ENCODE results near the gene IGF1R. TPM values are rescaled to one million over a fixed set of nuclear protein-coding genes. Genes with fewer than 3 reads are reported as not detected.

IGF1R gene
- total RNA-seq, 1 donor from 2014 or later = 23.5 TPM

DNA sequence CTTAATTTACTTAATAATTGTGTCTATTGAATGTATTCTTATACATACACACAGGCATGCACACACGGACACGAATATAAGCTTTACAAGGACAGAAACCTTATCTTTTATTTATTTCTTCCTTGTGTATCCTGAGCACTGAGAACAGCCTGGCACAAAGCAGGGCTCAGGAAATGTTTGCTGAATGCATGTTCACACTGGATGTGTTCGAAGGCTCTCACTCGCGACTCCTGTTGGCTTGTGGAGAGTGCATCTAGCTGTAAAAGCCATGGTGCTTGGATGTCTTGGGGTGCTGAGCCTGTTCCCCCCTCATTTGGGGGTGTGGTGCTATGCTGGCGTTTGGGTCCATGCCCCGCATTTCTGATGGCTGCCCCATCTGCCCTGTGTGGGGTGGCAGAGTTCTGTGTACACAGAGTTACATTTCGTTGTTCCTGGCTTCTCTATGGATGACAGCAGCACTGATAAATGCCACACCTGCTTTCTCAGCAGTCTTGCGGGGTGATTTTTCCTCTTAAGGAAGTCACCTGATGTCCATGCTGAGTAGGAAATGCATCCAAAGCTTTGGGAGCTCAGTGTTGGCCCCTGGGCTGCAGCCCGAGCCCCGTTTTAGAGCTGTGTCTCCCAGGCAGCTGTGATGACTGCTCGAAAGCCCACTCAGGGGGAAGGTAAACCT, 148.5 kb downstream of the IGF1R start:
- Histone ChIP-seq H4K20me1 (ENCODE audit: low read depth) (peaks cover 100% of the 10 kb centered on the region), H3K36me3 (no peaks in the 10 kb centered on the region), H3K4me3 (no peak overlapping the region), H3K4me1 (peaks cover 50% of the 10 kb centered on the region), H3K27me3 (no peaks in the 10 kb centered on the region), H3F3A (ENCODE audit: low read depth) (peaks cover 33% of the 10 kb centered on the region), H3K4me2 (no peak overlapping the region), H3K79me2 (ENCODE audit: low read depth) (peaks cover 89% of the 10 kb centered on the region), H2AFZ (replicated peaks) (no peak overlapping the region), H3K9ac (no peak overlapping the region), H3K9me3 (ENCODE audit: low read depth) (no peaks in the 10 kb centered on the region), H3K27ac (no peak overlapping the region)
- Mint-ChIP-seq H3K4me3 (no peak overlapping the region), H3K27ac (no peak overlapping the region), H3K9me3 (no peaks in the 10 kb centered on the region), H3K4me1 (peaks cover 86% of the 10 kb centered on the region), H3K36me3 (no peaks in the 10 kb centered on the region), H3K27me3 (ENCODE audit: insufficient read depth, low read depth) (peaks cover 7% of the 10 kb centered on the region)
- DNase-seq (ENCODE audit: low spot score) = no peak
- TF ChIP-seq EZH2phosphoT487 (IDR thresholded peaks at IDR 0.05) (no peak), EZH2 (IDR thresholded peaks at IDR 0.05) (no peak)
- TF ChIP-seq, protein P1, sequence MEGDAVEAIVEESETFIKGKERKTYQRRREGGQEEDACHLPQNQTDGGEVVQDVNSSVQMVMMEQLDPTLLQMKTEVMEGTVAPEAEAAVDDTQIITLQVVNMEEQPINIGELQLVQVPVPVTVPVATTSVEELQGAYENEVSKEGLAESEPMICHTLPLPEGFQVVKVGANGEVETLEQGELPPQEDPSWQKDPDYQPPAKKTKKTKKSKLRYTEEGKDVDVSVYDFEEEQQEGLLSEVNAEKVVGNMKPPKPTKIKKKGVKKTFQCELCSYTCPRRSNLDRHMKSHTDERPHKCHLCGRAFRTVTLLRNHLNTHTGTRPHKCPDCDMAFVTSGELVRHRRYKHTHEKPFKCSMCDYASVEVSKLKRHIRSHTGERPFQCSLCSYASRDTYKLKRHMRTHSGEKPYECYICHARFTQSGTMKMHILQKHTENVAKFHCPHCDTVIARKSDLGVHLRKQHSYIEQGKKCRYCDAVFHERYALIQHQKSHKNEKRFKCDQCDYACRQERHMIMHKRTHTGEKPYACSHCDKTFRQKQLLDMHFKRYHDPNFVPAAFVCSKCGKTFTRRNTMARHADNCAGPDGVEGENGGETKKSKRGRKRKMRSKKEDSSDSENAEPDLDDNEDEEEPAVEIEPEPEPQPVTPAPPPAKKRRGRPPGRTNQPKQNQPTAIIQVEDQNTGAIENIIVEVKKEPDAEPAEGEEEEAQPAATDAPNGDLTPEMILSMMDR (IDR thresholded peaks at IDR 0.05) = no peak

DNA sequence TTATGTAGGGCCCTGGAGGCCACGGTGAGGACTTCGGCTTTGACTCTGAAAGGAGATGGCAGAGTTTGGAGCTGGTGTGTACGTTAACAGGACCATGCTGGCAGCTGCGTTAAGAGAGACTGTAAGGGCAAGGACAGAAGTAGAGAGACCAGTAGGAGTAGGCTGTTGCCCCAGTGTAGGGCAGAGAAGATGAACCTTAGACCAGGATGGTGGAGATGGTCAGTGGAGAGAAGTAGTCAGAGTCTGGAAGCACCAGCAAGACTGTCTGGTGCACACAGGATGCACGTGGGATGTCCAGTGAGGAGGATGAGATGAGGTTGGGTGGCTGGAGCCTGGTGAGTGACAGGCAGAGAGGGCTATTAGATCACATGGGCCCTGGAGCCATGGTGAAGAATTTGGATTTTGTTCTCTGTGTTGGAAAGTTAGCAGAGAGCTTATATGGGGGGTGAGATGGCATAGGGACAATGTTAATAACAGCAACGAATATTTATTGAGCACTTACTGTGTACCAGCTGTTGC, 150.1 kb downstream of the IGF1R start:
- Histone ChIP-seq H3K27me3 (no peaks in the 10 kb centered on the region), H3K9me3 (ENCODE audit: low read depth) (no peaks in the 10 kb centered on the region), H2AFZ (replicated peaks) (no peak overlapping the region), H3K79me2 (ENCODE audit: low read depth) (peaks cover 89% of the 10 kb centered on the region), H3K4me1 (peaks cover 52% of the 10 kb centered on the region), H4K20me1 (ENCODE audit: low read depth) (peaks cover 100% of the 10 kb centered on the region), H3K9ac (no peak overlapping the region), H3K4me3 (no peak overlapping the region), H3K4me2 (peak overlapping the region; percentile 86), H3F3A (ENCODE audit: low read depth) (peaks cover 40% of the 10 kb centered on the region), H3K36me3 (no peaks in the 10 kb centered on the region), H3K27ac (no peak overlapping the region)
- H3K4me1 Mint-ChIP-seq = peaks cover 89% of the 10 kb centered on the region
- peak overlapping the region; percentile 23 for H3K27ac Mint-ChIP-seq
- TF ChIP-seq EZH2phosphoT487 (IDR thresholded peaks at IDR 0.05) (no peak), EZH2 (IDR thresholded peaks at IDR 0.05) (no peak)
- TF ChIP-seq, protein P1 (IDR thresholded peaks at IDR 0.05) = no peak
- peak overlapping the region; percentile 20 for H3K4me3 Mint-ChIP-seq
- peaks cover 8% of the 10 kb centered on the region for H3K27me3 Mint-ChIP-seq (ENCODE audit: insufficient read depth, low read depth)
- no peak for DNase-seq (ENCODE audit: low spot score)
- H3K9me3 Mint-ChIP-seq = no peaks in the 10 kb centered on the region
- H3K36me3 Mint-ChIP-seq = no peaks in the 10 kb centered on the region

DNA sequence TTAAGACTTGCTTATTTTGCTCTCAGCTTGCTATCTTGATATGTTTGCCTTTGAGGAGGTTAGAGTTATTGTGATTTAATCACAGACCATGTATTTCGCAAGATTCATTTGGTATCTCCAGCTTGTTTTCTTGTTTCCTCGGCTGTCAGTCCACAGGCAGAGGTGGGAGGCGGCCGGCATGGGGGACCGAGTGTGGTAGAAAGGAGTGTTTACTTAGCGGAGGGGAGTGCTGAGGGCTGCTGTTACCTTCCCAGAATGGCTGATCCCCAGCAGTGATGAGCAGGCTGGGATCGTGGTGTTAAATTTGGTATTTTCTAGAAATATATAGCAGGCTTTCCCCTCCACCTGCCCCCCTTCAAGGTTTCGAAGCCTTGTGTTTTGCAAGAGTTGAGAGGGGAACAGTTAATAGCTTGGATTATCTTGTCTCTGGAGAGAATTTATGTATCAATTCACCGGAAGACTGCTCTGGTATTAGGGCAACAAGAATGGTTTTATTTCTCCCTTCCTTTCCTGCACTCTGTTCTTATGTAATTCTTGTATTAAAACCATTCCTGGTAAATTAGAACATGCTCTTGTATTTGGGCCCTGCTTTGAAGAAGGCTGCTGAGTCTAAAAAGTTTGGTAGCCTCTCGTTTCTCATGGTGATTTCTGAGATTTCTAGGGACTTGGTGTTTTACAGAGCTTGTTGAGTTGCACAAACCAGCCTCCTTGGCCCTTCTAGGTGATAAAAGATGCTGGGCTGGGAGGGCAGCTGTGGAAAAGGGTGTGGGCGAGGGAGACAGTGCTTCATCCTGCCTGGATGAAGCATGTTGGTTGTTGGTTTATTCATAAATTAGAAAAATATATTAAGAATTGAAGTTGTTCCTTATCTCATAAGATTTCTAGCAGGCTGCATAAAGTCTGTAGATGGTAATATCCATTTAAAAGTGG, 151.4 kb downstream of the IGF1R start:
- Histone ChIP-seq H3K4me2 (peak overlapping the region; percentile 86), H2AFZ (replicated peaks) (no peak overlapping the region), H3K27me3 (no peaks in the 10 kb centered on the region), H3K27ac (no peak overlapping the region), H3K79me2 (ENCODE audit: low read depth) (peaks cover 89% of the 10 kb centered on the region), H3K9ac (no peak overlapping the region), H4K20me1 (ENCODE audit: low read depth) (peaks cover 100% of the 10 kb centered on the region), H3K4me1 (peaks cover 39% of the 10 kb centered on the region), H3K9me3 (ENCODE audit: low read depth) (no peaks in the 10 kb centered on the region), H3K36me3 (no peaks in the 10 kb centered on the region), H3F3A (ENCODE audit: low read depth) (peaks cover 40% of the 10 kb centered on the region), H3K4me3 (peak overlapping the region; percentile 44)
- TF ChIP-seq, protein P1 (IDR thresholded peaks at IDR 0.05) = no peak
- TF ChIP-seq EZH2phosphoT487 (IDR thresholded peaks at IDR 0.05) (no peak), EZH2 (IDR thresholded peaks at IDR 0.05) (no peak)
- peak; percentile 65 for DNase-seq (ENCODE audit: low spot score)
- Mint-ChIP-seq H3K4me1 (peaks cover 85% of the 10 kb centered on the region), H3K27ac (peak overlapping the region; percentile 94), H3K9me3 (peaks cover 4% of the 10 kb centered on the region), H3K4me3 (peak overlapping the region; percentile 81), H3K36me3 (peaks cover 4% of the 10 kb centered on the region), H3K27me3 (ENCODE audit: insufficient read depth, low read depth) (peaks cover 11% of the 10 kb centered on the region)

Measured in neural progenitor cell (in vitro differentiated cells).